HCEC 1CT (cell line): ENCODE results near the gene CACNA2D1.

Experiments
- DNase-seq: peaks from one replicate; pipeline ENCODE4 v3.0.0-alpha.2; 2017

The CACNA2D1 gene

DNA sequence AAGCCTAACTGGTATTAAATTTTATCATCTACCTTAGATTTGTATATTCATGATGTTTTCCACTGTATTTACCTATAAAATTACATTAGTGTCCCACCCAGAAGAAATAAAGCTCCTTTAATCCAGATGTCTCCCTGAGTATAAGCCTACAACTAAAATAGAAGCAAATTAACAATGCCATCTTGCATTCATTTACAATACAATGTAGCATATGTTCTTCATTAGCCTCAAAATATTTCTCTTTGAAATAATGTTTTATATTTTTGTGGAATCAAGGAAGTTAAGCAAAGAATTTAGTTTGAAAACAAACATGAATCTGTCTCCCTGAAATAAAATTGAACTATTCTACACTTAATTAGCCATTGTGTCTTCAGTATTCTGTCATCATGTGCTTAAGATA lies 112.3 kb downstream of the CACNA2D1 start:
- DNase-seq = no peak

DNA sequence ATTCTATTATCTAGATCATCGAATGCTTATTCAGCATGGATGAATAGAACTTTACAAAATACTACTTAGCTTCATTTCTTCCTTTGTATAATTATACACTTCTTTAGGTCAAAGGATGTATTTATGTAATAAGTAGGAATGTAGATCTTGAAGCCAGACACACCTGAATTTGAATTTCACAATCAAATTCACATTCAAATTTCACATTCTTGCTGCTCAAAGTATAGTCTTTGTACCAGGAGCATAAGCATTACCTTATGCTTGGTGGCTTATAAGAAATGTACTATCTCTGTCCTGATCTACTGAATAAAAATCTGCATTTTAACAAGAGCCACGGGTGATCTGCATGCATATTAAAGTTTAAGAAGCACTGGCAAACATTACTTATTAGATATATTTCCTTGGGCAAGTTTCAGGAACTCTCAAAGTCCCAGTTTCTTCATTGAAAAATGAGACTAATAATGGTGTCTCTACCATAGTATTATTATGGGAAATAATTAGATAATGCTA lies 112.8 kb downstream of the CACNA2D1 start:
- DNase-seq = no peak

DNA sequence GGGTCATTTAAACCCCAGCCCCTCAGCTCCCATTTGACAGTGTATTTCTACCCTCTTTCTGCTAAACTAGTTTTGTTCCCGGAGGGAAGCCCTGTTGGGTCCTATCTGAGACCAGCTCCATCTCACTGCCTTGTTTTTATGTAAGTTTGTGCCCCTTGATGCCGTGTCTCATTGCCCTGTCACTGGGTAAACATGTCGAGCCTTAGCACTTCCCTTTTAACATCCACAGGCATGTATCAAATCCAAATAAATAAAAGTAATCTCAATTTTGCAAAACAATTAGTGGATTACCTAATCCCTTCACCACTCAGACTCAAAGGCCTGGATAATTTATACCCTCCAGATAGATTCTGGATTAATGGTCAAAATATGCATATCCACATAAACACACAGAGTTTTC lies 115.7 kb downstream of the CACNA2D1 start:
- DNase-seq = no peak

DNA sequence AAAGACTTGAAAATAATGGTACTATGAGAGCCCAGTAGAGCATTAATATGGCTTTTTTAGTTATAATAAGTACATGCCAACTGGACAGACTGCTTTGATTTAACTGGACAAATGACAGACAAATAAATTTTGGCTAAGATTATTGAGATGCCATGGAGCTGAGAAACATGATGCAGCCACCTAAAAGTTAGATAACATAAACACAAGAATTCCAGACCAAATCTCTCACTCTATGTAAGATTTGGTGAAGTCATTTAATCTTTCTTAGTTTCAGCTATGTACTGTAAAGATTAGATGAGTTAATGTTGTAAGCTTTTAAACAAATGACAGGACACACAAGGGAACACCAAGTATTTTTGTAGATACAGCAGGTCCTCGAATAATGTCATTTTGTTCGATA lies 118.2 kb downstream of the CACNA2D1 start:
- peak; percentile 50 for DNase-seq

DNA sequence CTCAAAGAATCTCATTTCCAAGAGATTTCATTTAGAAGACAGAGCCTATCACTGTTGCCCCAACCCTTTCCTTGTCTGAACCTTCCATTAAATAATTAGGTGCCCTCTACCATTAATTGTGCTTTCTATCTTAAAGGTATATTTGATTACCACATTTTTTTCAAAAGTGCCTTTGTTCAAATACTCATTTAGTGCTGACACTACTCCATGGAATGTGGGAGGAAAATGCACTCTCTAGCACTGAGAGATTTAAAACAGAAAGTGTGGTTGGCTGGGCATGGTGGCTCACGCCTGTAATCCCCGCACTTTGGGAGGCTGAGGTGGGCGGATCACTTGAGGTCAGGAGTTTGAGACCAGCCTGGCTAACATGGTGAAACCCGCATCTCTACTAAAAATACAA lies 119.8 kb downstream of the CACNA2D1 start:
- peak; percentile 8 for DNase-seq

DNA sequence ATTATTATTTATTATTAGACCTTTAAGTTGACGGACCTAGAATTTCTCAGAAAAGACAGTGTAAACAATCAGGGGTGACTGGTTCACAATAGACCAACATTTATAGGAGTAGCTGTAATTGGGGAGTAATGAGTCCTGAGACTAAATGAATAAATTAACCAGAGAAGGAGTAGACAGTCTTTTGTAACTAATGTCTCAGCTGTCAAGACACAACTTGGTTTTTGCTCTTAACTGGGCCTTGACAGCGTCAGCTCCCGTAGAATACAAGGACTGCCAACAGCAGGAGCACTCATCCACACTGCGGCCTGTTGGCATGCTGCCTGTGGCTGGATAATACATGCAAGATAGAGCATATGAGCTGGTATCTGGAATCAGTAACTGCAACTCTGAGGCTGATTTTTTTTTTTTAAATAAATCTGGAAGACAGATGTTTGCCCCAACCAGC lies 123.9 kb downstream of the CACNA2D1 start:
- peak; percentile 80 for DNase-seq

DNA sequence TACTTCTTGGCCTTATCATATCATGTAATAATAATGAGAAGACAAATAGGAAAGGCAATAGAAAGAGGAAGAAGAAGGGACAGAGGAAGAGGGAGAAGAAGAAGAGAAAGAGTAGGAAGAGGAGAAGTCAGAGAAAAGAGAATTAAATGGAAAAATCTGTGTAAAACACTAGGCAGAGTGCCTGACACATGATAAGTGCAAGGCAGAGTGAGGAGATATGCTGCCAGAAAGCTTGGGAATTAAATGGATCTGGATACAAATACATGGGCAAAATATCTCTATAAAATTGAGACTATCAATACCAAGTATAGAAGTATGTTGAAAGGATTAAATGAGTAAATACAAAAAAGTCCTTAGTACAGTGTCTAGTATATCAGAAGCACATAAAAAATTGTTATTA lies 124.8 kb downstream of the CACNA2D1 start:
- DNase-seq = no peak

DNA sequence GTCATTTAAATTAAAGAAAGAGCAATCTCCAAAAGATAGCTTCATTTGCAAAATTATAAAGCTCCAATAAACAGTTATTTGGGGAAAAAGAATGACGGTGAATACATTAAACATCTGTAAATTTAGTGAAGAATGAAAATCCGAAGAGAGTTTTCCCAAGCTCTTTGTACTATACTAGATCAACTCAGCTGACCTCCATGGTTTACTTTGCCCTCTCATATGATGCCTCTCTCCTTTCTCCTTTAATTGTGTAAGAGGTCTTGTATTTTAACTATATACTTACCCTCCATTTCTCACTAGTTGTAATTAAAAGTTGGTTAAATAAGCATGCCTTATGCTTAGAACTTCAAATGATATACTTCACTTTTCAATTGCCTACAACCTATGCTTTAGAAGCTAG lies 125.8 kb downstream of the CACNA2D1 start:
- DNase-seq = no peak

DNA sequence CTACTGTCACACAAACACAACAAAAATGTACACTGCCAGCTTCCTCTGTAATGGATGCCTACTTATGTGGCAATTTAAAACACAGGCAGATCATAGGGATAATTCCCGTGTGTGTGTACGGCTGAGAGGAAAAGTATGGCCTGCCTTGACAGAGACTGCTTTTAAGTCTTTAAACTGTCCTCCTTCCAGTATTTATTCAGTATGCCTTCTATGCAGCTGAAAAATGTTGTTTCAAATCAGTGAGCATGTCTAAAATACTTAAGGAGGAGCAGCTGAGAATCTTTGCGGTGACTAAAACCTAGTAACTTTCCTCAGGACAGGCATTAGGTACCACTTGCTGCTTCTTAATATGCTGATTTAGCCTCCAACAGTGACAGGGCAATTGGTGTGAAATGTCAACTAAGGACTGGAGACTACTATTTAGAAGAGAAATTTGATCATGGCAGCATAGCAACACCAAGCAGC lies 126.3 kb downstream of the CACNA2D1 start:
- DNase-seq = no peak

DNA sequence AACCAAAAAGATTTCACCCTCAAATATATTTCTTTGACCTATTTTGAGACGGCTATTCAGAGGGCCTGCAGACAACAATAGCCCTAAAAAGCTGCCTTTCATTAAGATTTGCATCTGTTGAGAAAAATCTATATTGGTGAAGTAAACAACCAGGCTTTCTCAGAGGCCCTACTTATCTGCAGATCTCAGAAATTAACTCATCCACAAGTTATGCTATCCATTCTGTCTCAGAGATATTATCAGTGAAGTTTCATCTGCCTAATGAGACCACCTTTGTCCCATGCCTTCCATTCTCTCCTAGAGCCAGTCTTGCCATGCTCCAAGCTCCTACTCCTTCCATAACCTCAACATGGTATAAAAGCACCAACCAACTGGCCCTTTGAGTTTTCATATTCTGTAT lies 130.3 kb downstream of the CACNA2D1 start:
- no peak for DNase-seq

DNA sequence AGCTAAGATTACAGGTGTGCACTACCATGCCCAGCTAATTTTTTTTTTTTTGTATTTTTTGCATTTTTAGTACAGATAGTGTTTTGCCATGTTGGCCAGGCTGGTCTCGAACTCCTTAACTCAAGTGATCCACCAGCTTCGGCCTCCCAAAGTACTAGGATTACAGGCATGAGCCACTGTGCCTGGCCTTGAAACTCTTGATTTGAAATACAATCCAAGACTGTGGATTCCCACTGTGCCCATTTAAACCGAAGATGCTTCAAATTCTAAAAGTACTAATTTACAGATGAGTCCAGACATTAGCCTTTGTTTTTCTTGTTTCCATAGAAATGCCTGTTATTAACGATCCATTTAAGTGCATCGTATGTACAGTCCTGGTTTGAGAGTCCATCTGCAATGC lies 130.9 kb downstream of the CACNA2D1 start:
- no peak for DNase-seq

DNA sequence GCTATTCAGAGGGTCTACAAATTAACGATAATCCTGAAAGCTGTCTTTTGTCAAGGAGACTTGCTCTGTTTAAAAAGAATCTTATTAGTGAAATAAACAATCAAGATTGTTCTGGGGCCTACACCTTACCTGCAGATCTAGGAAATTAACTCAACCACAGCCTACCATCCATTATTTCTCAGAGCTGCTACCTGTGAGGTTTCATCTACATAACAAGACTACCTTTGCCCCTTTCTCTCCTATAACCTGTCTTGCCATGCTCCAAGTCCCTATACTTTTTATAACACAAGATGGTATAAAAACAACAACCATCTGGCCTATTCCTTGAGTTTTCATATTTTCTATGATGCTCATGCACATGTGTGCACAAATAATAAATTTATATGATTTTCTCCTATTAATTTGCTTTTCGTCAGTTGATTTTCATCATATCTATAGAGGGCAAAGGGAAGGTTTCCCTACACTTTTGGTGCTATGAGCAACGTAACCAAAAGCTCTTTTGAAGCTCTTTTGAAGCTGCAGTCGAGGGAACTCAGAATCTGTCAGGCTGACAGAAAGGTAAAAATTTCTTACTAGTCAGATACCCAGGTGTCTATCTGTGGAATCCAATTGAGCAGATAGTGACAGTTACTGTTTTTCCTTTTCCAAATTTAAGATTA lies 138.1 kb downstream of the CACNA2D1 start:
- no peak for DNase-seq

DNA sequence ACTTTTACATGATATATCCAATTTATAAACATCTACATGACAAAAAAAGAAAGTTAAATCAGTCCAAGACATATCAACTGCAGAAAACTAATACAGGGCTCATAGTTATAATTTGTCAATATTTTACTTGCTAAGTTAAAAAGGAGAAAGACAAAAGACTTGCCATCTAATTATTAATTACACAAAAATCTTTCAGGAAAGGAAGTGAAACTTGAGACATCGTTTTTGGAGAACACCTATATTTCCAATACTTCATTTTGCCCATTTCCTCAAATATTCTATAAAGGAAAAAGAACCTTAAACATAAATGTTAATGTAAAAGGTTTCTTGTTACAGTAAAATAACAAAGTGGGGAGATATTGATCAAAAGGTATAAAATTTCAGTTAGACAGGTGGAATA lies 148.7 kb downstream of the CACNA2D1 start:
- DNase-seq = no peak

DNA sequence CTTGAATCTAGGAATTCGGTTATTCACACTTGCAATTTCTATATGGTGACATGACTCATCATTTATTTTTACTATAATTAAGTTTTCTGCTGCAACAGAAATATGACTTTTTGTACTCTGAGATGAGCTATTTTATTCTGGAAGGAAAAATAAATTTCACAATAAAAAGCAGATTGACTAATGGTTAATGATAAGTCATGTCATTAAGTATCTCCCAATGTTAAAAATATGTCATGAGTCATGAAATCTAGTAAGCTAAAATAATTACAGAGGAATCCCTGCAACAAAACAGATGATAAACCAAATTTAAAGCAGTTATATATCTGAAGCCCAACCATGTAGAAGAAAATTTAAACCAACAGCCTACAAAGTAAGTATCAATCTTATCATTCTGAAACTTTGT lies 149.2 kb downstream of the CACNA2D1 start:
- DNase-seq = peak; percentile 75

DNA sequence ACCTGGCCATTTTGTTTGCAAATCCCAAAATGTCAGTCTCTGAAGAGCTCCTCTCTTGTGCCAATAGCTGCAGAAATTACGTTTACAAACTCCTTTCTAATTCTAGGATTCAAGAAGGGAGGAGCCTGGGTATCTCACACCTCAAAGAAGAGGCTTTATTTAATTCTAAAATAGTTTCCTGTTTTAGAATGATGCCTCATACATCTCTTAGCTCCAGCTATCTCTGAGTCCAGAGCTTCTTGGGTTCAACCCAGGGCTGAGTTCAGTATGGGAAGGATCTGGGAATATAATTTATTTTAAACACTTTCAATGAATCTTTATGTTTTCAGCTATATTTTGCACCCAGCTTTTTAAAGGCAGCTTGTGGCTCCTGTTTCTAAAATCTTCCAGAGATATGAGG lies 150.1 kb downstream of the CACNA2D1 start:
- DNase-seq = no peak

DNA sequence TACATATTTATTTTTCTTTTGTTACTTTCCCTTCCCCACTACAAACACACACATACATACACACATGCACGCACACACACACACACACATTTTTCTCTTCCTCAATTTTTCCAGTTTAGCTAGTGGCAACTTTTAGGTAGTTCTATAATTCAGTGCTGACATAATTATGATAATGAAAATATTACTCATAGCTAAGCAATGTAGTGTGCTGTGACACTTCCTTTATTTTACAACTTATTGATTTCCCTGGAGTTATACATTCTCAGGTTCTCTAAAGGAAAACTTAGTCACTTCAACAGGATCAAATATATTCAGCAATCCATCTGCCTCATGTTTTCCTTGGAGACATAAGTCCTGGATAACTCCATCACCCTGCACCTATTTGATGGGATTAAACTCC lies 151.6 kb downstream of the CACNA2D1 start:
- DNase-seq = peak; percentile 42

DNA sequence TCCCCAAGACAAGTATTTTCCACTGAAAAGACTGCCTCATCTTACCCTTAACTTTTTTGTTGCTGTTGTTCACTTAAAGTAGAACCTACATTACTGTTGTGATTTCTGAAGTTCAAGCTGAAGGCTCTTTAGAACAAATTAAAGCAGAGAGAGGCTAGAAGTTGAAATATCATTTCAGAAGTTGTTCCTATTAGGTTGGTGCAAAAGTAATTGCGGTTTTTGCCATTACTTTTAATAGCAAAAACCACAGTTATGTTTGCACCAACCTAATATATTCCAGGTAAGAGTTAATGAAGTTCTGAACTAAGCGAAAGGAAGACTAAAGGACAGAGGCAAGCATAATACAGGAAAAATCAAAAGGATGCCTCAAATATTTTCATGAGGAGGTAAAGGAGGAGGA lies 153.7 kb downstream of the CACNA2D1 start:
- no peak for DNase-seq

DNA sequence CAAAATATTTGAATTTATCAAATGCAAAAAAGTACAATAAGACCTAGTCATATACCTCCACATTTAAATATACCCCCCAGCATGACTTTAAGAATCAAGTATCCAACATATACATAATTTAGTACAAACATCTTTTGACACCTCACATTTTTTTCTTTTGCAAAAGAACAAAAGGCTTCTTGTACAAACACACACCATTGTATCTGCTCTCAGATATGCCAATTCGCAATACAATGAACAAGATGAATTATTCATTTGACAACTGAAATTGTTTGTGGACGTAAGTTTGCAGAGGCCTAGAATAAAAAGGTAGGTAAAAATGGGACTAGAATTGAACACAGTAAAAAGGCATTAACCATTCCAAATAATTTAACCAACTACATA lies 154.4 kb downstream of the CACNA2D1 start:
- no peak for DNase-seq

DNA sequence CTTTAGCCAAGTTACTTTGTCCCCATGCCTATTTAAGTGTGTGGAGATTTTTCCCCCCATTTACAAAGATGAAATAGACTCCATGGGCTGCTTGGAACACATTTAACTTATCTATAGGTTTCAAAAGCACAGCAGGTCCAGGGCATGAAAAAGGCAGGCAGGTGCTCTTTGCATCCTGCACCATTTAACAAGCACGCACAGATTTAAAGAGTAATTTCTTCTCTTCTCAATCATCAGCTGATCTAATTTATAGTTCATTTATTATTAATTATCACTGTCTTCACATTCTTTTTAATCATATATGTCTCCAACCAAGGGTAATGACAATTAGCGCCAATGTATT lies 156.8 kb downstream of the CACNA2D1 start:
- no peak for DNase-seq

DNA sequence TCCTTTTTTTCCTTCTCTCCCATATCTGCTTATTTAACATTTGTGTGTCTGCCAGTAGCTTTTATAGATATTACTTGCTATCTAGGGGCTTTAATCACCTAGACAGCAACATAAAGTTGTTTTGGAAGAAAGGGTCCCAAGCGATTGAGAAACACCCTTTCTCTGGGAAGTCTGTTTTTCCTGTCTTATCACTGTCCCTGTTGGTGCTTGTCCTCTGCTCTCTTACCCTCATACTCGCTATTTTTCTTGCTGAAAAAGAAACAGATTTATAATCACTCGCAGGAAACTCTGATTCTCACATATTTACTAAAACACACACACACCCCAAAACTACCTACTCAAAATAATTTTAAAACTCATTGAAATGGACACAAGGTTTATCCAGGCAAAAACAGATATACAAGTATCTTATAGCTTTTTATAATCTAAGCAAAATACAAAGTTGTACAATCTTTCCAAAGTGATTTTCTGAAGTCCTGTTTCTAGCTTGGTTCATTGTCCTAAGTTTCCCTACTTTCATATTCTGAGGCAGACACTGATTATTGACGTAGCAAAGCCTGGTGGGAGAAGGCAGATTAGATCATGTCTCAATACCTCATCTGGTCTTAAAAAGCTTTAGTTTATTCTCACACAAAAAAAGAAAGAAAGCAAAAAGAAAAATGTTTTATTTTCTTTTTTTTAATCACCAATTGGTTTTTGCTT lies 157.3 kb downstream of the CACNA2D1 start:
- no peak for DNase-seq

DNA sequence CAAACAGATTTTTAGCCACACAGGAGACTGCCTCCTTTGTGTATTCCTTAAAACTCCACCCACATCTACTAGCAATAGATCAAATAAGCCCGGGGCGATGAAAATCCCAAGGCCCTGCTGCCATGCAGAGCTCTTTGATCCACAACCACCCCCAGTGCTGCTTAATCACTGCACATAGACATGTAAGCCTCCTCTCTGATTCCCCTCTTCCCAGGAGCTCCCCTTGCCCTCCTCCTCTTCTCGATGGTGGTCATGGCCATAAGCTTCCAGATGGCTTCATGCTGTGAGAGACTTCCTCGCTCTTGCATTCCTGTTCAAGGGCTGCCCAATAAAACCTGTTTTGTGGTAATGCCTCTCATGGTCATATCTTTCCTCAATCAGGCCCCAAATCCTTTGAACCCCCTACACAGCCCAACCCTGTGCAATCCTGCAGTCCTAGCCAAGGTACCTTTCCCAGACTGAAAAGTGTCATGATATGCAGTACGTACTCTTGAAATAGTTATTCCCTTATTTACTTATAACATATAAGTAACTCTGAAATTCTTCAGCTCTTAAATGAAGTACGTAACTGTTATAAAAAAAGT lies 158.5 kb downstream of the CACNA2D1 start:
- no peak for DNase-seq

DNA sequence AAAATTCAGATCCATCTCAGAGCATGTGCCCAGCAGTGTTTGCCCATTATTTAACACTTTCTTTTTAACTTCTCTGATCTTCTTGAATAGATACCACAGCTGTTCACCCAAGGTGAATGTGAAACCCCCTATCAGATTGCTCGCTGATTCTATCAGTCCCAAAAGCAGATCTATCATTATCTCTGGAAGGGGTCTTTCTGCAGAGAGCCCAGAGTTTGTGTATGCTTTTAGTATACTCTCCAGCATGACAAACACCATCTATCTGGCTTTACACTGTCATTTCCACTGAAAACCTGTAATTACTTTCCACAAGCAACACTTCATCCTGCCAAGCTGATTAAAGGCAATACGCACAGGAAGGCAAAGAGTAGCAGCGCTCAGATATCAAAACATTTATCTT lies 168.2 kb downstream of the CACNA2D1 start:
- no peak for DNase-seq

DNA sequence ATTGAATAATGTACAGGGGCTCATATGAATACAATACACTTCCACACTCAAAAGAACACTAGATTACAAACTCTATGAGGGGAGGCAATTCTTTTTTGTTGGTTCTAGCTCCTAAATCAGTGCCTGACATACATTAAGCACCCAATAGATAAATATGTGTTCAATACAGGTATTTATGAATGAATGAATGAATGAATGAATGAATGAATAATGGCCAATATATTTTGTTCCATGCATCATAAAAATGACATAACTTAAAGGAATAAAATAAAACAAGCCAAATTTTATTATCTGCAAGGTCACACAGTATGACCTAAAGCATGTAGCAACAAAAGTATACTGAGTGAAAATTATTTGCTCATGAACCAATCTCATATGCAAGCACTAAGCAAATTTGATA lies 168.9 kb downstream of the CACNA2D1 start:
- no peak for DNase-seq

DNA sequence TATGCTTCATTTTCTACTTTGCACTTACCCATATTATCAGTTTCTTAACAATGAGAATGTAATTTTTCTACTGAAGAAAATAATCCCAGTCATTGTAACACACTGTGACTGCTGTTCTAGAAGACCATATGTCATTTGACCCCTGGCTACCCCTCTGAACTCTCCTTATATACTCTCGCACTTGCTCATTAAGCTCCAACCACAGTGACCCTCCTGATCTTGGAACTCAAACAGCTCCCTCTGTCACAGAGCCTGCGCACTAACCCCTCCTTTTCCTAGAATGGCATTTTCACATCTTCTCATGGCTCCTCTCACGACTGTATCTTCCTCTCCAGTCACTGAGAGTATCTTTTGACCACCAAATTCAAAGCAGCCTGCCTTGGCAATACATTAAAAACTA lies 169.7 kb downstream of the CACNA2D1 start:
- DNase-seq = no peak
